Measurements from ENCODE around the gene GIGYF1.

DNA sequence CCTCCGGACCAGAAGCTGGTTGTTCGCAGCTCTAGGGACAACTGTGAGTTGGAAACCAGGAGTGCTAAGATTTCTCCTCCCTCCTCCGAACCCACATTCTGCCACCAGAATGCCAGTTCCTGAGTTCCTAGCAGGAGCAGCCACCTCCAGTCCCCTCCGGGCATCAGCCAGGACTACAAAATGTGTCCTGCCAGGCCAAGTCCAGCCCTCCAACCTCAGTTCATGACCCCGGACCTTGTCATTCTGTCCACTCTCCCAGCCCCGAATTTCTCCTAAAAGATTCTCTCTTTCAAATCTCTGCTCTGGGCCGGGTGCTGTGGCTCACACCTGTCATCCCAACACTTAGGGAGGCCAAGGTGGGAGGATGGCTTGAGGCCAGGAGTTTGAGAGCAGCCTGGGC is 41.7 kb upstream of the GIGYF1 start:
- TF ChIP-seq POLR2AphosphoS5 (IDR thresholded peaks at IDR 0.05) (no peak), POLR2A (IDR thresholded peaks at IDR 0.05) (no peak), EP300 (IDR thresholded peaks at IDR 0.05) (no peak)
- TF ChIP-seq, protein P1, sequence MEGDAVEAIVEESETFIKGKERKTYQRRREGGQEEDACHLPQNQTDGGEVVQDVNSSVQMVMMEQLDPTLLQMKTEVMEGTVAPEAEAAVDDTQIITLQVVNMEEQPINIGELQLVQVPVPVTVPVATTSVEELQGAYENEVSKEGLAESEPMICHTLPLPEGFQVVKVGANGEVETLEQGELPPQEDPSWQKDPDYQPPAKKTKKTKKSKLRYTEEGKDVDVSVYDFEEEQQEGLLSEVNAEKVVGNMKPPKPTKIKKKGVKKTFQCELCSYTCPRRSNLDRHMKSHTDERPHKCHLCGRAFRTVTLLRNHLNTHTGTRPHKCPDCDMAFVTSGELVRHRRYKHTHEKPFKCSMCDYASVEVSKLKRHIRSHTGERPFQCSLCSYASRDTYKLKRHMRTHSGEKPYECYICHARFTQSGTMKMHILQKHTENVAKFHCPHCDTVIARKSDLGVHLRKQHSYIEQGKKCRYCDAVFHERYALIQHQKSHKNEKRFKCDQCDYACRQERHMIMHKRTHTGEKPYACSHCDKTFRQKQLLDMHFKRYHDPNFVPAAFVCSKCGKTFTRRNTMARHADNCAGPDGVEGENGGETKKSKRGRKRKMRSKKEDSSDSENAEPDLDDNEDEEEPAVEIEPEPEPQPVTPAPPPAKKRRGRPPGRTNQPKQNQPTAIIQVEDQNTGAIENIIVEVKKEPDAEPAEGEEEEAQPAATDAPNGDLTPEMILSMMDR (IDR thresholded peaks at IDR 0.05): no peak

All from stomach (tissue), 4 donors.